Natural killer cell treated with Interleukin-12 subunit alpha and Interleukin-12 subunit beta and Interleukin-15 and Interleukin-18, amount 100 ng/mL, for 72 hours (primary cell): Measurements from ENCODE around the gene TSPAN2. TPM values are rescaled to one million over a fixed set of nuclear protein-coding genes. Genes with fewer than 3 reads are reported as not detected.

Experiments used
- ATAC-seq, 2 donors: fragments of 150-1000 bp; cut with Tn5 transposase in 1 of 2; sonication (Bioruptor Pico), chemical (Tn5 transposase) in 1 of 2; 2 replicates each; pipeline ENCODE4 v1.10.0; 2021
- DNase-seq: peaks from one replicate; pipeline ENCODE4 v3.0.0; 2022; ENCODE audit warnings: low spot score
- H3K27ac Mint-ChIP-seq, 2 donors: 1 replicate in 1 of 2; 2 replicates in 1 of 2; pipeline ENCODE4 v1.8.0; 2022; ENCODE audit warnings: mixed read lengths in 2 of 2, mild to moderate bottlenecking in 1 of 2, moderate library complexity in 1 of 2
- H3K27me3 Mint-ChIP-seq, 2 donors: 1 replicate in 1 of 2; 2 replicates in 1 of 2; pipeline ENCODE4 v1.8.0; 2022; ENCODE audit warnings: mixed read lengths in 2 of 2
- H3K36me3 Mint-ChIP-seq: one replicate; pipeline ENCODE4 v1.8.0; 2022; ENCODE audit warnings: mixed read lengths
- H3K4me1 Mint-ChIP-seq, 2 donors: 1 replicate in 1 of 2; 2 replicates in 1 of 2; pipeline ENCODE4 v1.8.0; 2022; ENCODE audit warnings: low read depth in 2 of 2, mixed read lengths in 2 of 2, mild to moderate bottlenecking in 1 of 2
- H3K4me3 Mint-ChIP-seq: one replicate; pipeline ENCODE4 v1.8.0; 2022; ENCODE audit warnings: mixed read lengths
- H3K9me3 Mint-ChIP-seq: 2 replicates; pipeline ENCODE4 v1.8.0; 2022; ENCODE audit warnings: mixed read lengths
- total RNA-seq, 2 donors: library from RNA; stranded (reverse); gene quantifications; one replicate each; pipeline ENCODE4 v1.2.3, GENCODE V29; 2022

Gene TSPAN2
- total RNA-seq, 2 donors from 2014 or later: 2.9 to 9.2 TPM

DNA sequence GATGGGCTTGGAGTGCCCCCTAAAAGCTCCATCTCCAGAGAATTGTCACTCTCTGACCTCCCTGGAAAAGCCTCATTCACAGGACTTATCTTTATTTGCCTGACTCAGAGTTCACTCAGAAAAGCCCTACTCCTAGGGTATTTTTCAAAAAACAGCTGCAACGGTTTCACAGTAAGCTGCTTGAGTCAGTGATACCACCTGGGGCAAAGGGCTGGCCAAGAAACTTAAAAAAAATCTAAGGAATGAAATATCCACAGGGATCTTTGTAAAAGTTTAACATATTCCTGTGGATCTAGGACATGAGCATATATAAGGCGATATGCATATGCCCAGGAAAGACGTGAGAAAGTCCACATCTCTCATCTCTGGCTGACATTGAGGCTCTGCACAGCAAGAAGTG is 33.8 kb upstream of the TSPAN2 start:
- Mint-ChIP-seq H3K9me3 (peaks cover 10% of the 10 kb centered on the region), H3K36me3 (peaks cover 30% of the 10 kb centered on the region), H3K4me1 (no peaks in the 10 kb centered on the region), H3K27ac (no peak overlapping the region), H3K27me3 (peaks cover 35 to 51% of the 10 kb centered on the region in 2 donors), H3K4me3 (no peak overlapping the region)
- no peak for DNase-seq
- ATAC-seq: no peak

DNA sequence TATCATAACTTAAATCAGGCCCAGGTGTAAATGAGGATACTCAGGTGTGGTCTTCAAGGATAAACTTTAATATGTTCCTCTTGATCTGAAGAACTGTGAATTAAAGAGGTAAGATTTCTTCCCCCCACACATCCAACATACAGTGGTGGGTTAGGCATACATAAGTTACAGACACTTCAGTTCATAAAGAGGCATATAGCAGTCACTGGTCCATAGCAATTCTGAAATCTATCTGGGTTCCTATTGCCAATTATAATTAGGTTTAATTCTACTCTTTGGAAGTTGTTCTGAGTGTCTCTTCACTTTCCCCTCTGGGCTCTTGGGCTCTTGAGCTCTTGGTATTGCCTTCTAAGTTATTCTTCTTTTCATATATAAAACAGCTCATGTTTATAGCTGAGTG is 32.5 kb upstream of the TSPAN2 start:
- Mint-ChIP-seq H3K4me3 (no peak overlapping the region), H3K9me3 (peaks cover 10% of the 10 kb centered on the region), H3K4me1 (no peaks in the 10 kb centered on the region)

DNA sequence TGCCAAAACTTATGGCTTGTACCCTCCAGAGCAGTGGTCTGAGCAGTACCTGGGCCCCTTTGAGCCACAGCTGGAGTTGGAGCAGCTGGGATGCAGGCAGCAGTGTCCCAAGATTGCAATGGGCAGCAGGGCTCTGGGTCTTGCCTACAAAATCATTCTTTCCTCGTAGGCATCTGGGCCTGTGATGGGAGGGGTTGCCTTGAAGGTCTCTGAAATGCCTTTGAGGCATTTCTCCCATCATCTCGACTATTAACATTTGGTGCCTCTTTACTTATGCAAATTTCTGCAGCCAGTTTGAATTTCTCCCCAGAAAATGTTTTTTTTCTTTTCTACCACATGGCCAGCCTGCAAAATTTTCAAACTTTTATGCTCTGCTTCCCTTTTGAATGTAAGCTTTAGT is 31.0 kb upstream of the TSPAN2 start:
- Mint-ChIP-seq H3K4me3 (no peak overlapping the region), H3K4me1 (no peaks in the 10 kb centered on the region), H3K36me3 (peaks cover 30% of the 10 kb centered on the region), H3K27me3 (peaks cover 31 to 48% of the 10 kb centered on the region in 2 donors), H3K27ac (no peak overlapping the region), H3K9me3 (peaks cover 10% of the 10 kb centered on the region)
- DNase-seq: no peak
- no peak for ATAC-seq

More for the DNA sequence above, 32.5 kb upstream of the TSPAN2 start:
- Mint-ChIP-seq H3K27me3 (peaks cover 34 to 55% of the 10 kb centered on the region in 2 donors), H3K36me3 (peaks cover 30% of the 10 kb centered on the region), H3K27ac (no peak overlapping the region)
- no peak for DNase-seq
- ATAC-seq: no peak

DNA sequence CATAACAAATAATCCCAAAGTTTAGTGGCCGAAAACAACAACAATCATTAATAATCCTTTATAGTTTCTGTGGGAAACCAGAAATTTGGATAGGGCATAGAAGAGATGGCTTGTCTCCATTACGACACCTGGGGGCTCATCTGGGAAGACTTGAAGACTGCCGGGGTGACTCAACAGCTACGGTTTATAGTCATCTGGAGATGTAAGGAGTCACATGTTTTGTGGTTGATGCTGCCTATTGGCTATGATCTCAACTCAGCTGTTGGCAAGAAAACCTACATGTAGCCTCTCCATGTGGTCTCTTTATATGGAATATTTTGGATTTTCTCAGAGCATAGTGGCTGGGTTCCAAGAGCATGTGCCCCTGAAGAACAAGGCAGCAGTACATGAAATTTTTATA is 29.3 kb upstream of the TSPAN2 start:
- DNase-seq (no peak), ATAC-seq (no peak)
- peaks cover 10% of the 10 kb centered on the region for H3K9me3 Mint-ChIP-seq
- no peaks in the 10 kb centered on the region for H3K4me1 Mint-ChIP-seq
- H3K27ac Mint-ChIP-seq: no peak overlapping the region
- H3K27me3 Mint-ChIP-seq: peaks cover 21 to 32% of the 10 kb centered on the region in 2 donors
- no peak overlapping the region for H3K4me3 Mint-ChIP-seq
- peaks cover 23% of the 10 kb centered on the region for H3K36me3 Mint-ChIP-seq

DNA sequence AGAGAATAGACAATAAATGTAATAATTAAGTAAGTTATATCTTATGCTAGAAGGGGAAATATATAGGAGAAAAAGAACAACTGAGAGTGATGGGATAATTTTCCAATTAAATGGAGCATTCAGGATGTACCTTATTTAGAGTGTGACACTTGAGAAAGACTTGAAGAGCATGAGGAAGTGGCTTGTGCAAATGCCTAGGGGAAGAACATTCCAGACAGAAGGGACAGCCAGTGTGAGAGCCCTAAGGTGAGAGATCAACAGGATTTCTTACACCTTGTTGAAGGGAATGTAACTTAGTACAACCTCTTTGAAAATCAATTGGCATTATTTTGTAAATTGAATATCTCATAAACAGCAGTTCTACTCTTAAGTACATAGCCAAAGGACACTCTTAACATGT is 28.8 kb upstream of the TSPAN2 start:
- DNase-seq: no peak
- Mint-ChIP-seq H3K9me3 (peaks cover 9% of the 10 kb centered on the region), H3K36me3 (peaks cover 18% of the 10 kb centered on the region), H3K27ac (no peak overlapping the region), H3K4me1 (no peaks in the 10 kb centered on the region), H3K27me3 (peaks cover 20 to 27% of the 10 kb centered on the region in 2 donors), H3K4me3 (no peak overlapping the region)
- no peak for ATAC-seq

DNA sequence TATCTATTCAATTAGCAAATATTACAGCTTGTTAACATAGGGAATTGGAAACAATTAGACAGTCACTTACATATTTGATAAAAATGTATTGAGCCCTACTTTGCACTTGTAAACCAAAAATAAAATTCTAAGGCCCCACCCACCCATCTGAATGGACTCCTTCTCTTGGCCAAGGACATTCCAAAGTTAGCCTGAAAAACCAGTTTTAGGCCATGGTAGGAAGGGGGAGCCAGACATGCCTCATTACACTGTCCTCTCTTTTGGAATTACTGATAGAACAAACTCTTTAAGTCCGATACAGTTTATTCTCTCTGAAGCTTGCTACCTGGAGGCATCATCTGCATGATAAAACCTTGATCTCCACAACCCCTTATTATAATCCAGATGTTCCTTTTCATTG is 28.0 kb upstream of the TSPAN2 start:
- Mint-ChIP-seq H3K4me1 (no peaks in the 10 kb centered on the region), H3K27me3 (peaks cover 18 to 22% of the 10 kb centered on the region in 2 donors), H3K36me3 (peaks cover 15% of the 10 kb centered on the region), H3K4me3 (no peak overlapping the region), H3K9me3 (peaks cover 7% of the 10 kb centered on the region), H3K27ac (no peak overlapping the region)
- DNase-seq: no peak
- no peak for ATAC-seq

DNA sequence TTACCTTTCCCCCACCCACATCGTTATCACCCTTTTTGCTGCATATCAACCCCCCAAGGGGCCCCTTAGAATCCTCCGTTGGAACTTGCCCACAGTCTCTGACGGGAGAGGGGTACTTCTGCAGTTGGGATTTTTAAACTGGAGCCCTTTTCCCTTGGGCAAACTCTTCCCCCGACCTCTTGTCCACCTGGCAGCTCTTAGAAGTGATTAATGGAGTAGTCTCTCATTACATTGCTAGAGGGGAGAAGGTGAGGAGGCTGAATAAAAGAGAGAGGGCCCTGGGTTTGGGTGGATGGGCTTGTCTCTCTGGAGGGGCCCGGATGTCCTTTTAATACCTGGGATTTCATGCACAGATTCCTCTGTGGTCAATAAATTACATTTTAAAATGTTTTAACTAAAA is 27.2 kb upstream of the TSPAN2 start:
- DNase-seq (no peak), ATAC-seq (no peak)
- H3K9me3 Mint-ChIP-seq: peaks cover under 1% of the 10 kb centered on the region
- H3K4me1 Mint-ChIP-seq: no peaks in the 10 kb centered on the region
- H3K4me3 Mint-ChIP-seq: no peak overlapping the region
- peaks cover 7% of the 10 kb centered on the region for H3K36me3 Mint-ChIP-seq
- H3K27ac Mint-ChIP-seq: no peak overlapping the region
- peaks cover 11 to 15% of the 10 kb centered on the region in 2 donors for H3K27me3 Mint-ChIP-seq

DNA sequence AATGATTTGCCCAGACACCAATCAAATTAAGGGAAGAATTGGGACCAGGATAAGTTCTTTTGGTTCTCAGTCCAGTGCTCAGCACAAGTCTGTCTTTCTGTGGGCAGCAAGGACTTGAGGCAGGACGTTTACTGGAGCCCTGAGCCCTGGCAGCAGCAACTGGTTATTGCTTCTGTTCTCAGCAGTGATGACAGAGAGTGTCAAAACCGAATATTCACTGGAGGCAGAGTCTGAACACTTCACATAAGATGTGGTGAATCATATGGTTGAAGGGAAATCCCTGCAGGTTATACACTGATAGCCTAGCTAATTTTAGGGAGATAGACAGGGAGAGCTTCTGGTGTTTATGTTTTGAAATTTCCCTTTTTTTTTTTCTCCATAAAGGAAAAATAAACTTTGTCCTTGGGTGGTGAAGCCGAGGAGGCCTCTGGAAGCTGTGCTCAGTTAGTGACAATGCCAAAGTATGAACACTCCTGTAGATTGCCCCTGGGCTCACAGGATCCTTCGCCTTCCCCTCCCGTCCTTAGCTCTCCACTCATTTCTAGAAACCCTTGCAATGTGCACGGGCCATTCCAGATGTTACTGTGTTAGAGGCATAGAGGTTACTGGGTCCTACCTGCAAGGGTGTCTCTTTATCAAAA is 26.3 kb upstream of the TSPAN2 start:
- Mint-ChIP-seq H3K4me3 (no peak overlapping the region), H3K4me1 (no peaks in the 10 kb centered on the region), H3K36me3 (peaks cover 3% of the 10 kb centered on the region), H3K27ac (no peak overlapping the region), H3K9me3 (no peaks in the 10 kb centered on the region), H3K27me3 (peaks cover 7 to 11% of the 10 kb centered on the region in 2 donors)
- no peak for ATAC-seq
- DNase-seq: no peak

DNA sequence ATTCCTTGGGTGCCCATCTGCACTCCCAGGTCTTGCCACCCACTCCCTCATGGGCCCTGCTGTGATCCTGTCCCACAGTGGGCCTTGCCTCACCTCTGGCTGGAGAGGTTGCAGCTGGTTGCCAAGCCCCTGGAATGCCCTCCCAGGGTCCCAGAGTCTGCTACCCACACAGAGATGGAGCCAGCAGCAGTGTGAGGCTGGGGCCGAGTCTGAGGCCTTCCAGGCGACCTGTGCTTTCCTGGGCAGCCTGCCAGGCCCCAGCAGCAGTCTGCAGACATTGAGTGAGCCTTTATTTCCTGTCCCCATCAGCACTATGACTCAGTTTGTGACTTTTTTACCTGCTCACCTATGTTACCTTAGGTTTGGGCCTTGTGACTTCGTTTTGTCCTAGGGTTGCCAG is 25.0 kb upstream of the TSPAN2 start:
- no peaks in the 10 kb centered on the region for H3K9me3 Mint-ChIP-seq
- peaks cover 0 to 3% of the 10 kb centered on the region in 2 donors for H3K4me1 Mint-ChIP-seq
- no peak for ATAC-seq
- no peak overlapping the region for H3K4me3 Mint-ChIP-seq
- no peaks in the 10 kb centered on the region for H3K36me3 Mint-ChIP-seq
- no peak for DNase-seq
- H3K27ac Mint-ChIP-seq: no peak overlapping the region
- peaks cover 4 to 8% of the 10 kb centered on the region in 2 donors for H3K27me3 Mint-ChIP-seq

DNA sequence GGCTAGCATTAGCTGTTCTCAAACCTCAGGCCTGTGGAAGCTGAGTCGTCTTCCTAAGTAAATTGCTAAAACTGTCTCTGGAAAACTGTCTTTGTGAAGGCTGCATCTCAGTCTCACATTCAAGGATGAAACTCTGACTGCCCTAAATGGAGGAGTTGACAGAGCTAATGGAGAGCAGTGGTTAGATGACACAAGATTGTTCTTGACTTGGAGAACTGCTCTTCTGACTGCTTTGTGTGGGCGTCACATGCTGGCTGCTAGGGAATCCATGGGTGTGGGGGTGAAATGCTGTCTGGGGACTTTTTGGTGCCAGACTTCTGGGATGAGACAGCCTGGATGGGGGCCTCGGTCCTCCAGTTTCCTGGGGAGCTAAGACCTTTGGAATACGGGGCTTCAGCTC is 24.5 kb upstream of the TSPAN2 start:
- no peaks in the 10 kb centered on the region for H3K36me3 Mint-ChIP-seq
- peaks cover 1 to 4% of the 10 kb centered on the region in 2 donors for H3K4me1 Mint-ChIP-seq
- no peak overlapping the region for H3K27ac Mint-ChIP-seq
- ATAC-seq: no peak
- DNase-seq: no peak
- peaks cover 4 to 8% of the 10 kb centered on the region in 2 donors for H3K27me3 Mint-ChIP-seq
- H3K9me3 Mint-ChIP-seq: no peaks in the 10 kb centered on the region
- no peak overlapping the region for H3K4me3 Mint-ChIP-seq

DNA sequence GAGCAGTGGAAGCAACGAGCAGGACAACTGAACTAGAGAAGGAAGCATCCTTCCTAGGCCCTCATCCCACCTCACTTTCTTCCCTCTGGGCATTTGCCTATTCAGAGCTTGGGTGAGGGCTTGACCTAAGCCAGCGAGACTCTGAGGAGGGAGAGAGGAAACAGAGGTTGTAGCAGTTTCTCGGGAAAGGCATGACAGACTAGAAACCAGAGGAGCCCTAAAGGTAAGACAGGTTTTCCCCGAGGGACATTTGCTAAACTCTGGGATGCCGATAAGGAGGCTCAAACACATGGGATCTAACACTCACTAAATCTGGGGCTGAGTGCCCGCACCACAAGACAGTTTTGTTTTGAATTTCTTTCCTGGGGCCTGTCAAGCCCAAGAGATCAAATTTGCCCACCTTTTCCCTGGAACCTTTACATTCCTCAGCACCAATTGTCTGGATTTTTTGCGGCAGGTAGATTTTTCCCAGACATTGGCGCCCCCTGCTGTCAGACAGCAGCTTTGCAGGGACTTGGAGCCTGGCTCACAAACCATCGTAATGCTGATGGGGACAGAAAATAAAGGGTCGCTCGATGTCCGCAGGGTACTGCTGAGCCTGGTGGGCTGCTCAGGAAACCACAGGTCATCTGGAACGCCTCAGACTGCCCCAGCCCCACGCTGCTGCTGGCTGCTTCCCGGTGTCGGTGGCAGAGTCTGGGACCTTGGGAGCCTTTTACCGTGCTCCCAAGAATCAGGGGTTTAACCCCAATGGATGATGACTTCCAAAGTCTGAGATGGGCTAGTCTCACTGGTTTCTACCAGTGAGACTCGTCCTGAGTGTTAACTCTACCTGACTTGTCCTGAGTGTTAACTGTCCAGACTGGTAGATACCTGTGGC is 23.4 kb upstream of the TSPAN2 start:
- Mint-ChIP-seq H3K9me3 (no peaks in the 10 kb centered on the region), H3K27me3 (peaks cover under 1 to 3% of the 10 kb centered on the region in 2 donors), H3K4me3 (no peak overlapping the region), H3K27ac (no peak overlapping the region), H3K36me3 (no peaks in the 10 kb centered on the region), H3K4me1 (peaks cover 11 to 13% of the 10 kb centered on the region in 2 donors)
- DNase-seq: no peak
- peak in 1 of 2 donors; percentile 63 for ATAC-seq

DNA sequence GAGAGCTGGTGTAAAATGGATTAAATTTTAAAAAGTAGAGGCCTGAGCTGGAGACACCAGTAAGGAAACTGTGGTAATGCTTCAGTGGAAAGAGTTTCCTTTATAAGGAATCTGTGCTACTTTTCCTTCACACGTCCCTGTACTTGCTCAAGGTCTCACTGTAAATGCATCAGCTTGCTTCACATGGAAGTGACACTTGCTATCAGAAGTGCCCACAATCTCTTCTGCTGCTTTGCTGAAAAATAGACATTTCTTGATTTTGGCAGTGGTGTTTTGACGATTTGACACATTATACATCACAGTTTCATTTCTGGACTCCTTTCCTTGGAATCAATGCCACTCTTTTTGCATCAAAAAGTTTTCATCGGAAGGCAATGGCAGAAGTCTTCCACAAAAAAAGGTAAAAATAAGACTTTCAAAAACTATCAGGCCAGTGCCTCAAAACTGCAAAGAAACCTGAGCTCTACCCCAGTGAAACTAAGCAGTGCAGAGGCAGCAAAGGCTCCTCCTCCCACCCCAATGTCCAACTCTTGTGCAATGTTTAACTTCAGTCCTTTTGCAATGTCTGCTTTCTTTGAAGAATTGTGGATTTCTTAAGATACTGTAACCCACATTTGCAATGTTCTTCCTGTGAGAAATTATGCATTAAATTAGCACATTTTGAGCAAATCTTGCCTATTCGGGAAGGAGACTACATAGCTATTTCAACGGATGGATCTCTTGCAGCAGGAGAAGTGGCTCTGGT is 18.4 kb upstream of the TSPAN2 start:
- Mint-ChIP-seq H3K4me1 (peaks cover 33 to 34% of the 10 kb centered on the region in 2 donors), H3K4me3 (peak overlapping the region; percentile 16), H3K27ac (peak overlapping the region; percentile 37 to 86), H3K27me3 (no peaks in the 10 kb centered on the region), H3K9me3 (no peaks in the 10 kb centered on the region), H3K36me3 (no peaks in the 10 kb centered on the region)
- DNase-seq (peak; percentile 67), ATAC-seq (peak; percentile 83 to 88)

DNA sequence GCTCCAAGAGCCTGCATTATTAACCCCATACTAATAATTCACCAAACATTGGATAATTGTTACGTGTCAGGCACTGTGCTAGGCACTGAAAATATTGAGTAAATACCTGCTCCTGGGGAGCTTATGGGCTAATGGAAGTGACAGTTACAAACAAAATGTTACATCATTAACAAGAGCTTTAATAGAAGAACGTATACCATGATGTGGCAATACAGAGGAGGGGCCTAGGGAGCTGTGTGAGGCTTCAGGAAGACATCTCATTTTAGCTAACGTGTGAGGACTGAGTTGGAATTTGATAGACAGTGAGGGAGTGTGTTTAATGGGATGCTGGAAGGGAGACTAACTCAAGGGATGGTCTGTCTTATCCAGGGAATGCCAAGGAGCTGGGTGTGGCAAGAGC is 16.5 kb upstream of the TSPAN2 start:
- no peaks in the 10 kb centered on the region for H3K36me3 Mint-ChIP-seq
- ATAC-seq (no peak), DNase-seq (no peak)
- H3K4me1 Mint-ChIP-seq: peaks cover 33 to 34% of the 10 kb centered on the region in 2 donors
- peak overlapping the region; percentile 19 to 53 for H3K27ac Mint-ChIP-seq
- no peaks in the 10 kb centered on the region for H3K27me3 Mint-ChIP-seq
- no peaks in the 10 kb centered on the region for H3K9me3 Mint-ChIP-seq
- H3K4me3 Mint-ChIP-seq: peak overlapping the region; percentile 28

DNA sequence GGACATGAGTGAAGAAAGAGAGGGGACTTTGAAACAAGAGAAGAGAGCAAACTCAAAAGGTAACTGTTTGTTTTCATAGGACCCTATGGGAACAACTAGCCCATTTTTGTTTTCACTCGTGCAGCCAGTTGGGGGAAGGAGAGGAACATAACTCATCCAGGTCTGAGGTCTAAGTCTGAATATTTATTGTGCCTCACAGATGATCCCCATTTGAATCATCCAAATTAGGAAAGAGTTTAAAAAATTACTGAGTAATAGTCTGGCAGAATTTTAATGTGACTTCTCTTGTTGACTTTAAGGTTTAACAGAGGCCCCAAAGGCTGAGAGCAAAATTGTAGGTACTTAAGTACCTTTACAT is 10.4 kb upstream of the TSPAN2 start:
- Mint-ChIP-seq H3K27me3 (no peaks in the 10 kb centered on the region), H3K4me3 (peak overlapping the region; percentile 94), H3K4me1 (peaks cover 38 to 47% of the 10 kb centered on the region in 2 donors), H3K9me3 (no peaks in the 10 kb centered on the region), H3K36me3 (no peaks in the 10 kb centered on the region), H3K27ac (peak overlapping the region; percentile 96 to 98)
- ATAC-seq (peak; percentile 32 to 33), DNase-seq (no peak)
